Measurements from ENCODE around the gene RIMBP2.

DNA sequence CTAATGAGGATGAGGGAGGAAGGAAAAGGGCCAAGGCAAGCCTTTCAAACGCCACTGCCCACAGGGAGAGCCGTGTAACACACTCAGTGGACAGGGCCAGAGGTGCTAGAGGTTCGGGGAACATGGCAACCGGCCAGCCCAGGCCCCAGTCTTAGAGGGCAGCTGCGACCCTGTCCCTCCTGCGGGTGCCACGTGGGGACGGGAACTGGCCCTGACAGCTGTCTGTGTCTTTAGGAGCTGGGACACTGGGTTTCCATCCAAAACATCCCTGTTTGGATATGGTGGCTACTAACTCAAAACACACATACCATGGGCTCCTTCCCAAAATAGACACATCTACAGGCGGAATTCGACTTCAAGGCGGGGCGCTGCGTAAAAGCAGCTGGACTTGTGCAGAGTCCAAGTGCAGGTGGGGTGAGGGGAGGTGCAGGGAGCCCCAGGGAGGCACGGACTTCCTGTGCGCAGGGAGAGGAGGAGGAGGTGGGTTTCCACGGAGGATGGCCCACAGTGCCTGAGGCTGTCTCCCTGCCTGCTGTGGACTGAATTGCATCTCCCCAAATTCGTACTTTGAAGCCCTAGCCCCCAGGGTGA lies 193.8 kb downstream of the RIMBP2 start:
- no peak for TF ChIP-seq ZNF416 (tag by site-specific recombination; IDR thresholded peaks at IDR 0.05)
- TF ChIP-seq ZNF202 (tag by site-specific recombination; IDR thresholded peaks at IDR 0.05; ENCODE audit: borderline replicate concordance) = no peak
- TF ChIP-seq, protein P1, sequence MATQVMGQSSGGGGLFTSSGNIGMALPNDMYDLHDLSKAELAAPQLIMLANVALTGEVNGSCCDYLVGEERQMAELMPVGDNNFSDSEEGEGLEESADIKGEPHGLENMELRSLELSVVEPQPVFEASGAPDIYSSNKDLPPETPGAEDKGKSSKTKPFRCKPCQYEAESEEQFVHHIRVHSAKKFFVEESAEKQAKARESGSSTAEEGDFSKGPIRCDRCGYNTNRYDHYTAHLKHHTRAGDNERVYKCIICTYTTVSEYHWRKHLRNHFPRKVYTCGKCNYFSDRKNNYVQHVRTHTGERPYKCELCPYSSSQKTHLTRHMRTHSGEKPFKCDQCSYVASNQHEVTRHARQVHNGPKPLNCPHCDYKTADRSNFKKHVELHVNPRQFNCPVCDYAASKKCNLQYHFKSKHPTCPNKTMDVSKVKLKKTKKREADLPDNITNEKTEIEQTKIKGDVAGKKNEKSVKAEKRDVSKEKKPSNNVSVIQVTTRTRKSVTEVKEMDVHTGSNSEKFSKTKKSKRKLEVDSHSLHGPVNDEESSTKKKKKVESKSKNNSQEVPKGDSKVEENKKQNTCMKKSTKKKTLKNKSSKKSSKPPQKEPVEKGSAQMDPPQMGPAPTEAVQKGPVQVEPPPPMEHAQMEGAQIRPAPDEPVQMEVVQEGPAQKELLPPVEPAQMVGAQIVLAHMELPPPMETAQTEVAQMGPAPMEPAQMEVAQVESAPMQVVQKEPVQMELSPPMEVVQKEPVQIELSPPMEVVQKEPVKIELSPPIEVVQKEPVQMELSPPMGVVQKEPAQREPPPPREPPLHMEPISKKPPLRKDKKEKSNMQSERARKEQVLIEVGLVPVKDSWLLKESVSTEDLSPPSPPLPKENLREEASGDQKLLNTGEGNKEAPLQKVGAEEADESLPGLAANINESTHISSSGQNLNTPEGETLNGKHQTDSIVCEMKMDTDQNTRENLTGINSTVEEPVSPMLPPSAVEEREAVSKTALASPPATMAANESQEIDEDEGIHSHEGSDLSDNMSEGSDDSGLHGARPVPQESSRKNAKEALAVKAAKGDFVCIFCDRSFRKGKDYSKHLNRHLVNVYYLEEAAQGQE (tag by site-specific recombination; IDR thresholded peaks at IDR 0.05) = no peak

All from HEK293 (cell line).